ENCODE results near the gene ARMC8. TPM values are rescaled to one million over a fixed set of nuclear protein-coding genes. Genes with fewer than 3 reads are reported as not detected.

ARMC8 gene
- total RNA-seq, 1 donor = 49.8 TPM

GRCh38 chr3:138197524-138197923, 10.4 kb downstream of the ARMC8 start:
- TF ChIP-seq CTCF (IDR thresholded peaks at IDR 0.05; ENCODE audit: insufficient read depth, low read length) = no peak
- no peak overlapping the region for H3K4me3 ChIP-seq (ENCODE audit: low read depth, low read length)
- no peak for DNase-seq (ENCODE audit: low read depth)

GRCh38 chr3:138199851-138200250, 12.8 kb downstream of the ARMC8 start:
- no peak overlapping the region for H3K4me3 ChIP-seq (ENCODE audit: low read depth, low read length)
- no peak for DNase-seq (ENCODE audit: low read depth)
- no peak for TF ChIP-seq CTCF (IDR thresholded peaks at IDR 0.05; ENCODE audit: insufficient read depth, low read length)

GRCh38 chr3:138200424-138200823, 13.3 kb downstream of the ARMC8 start:
- TF ChIP-seq CTCF (IDR thresholded peaks at IDR 0.05; ENCODE audit: insufficient read depth, low read length) = no peak
- no peak for DNase-seq (ENCODE audit: low read depth)
- no peak overlapping the region for H3K4me3 ChIP-seq (ENCODE audit: low read depth, low read length)

GRCh38 chr3:138202945-138203701, 16.0 kb downstream of the ARMC8 start:
- no peak overlapping the region for H3K4me3 ChIP-seq (ENCODE audit: low read depth, low read length)
- no peak for DNase-seq (ENCODE audit: low read depth)
- TF ChIP-seq CTCF (IDR thresholded peaks at IDR 0.05; ENCODE audit: insufficient read depth, low read length) = no peak

- no peak for DNase-seq (ENCODE audit: low read depth)
- H3K4me3 ChIP-seq (ENCODE audit: low read depth, low read length) = no peak overlapping the region
- TF ChIP-seq CTCF (IDR thresholded peaks at IDR 0.05; ENCODE audit: insufficient read depth, low read length) = no peak
Observed at GRCh38 chr3:138203938-138204337, 16.8 kb downstream of the ARMC8 start.

- no peak for DNase-seq (ENCODE audit: low read depth)
- TF ChIP-seq CTCF (IDR thresholded peaks at IDR 0.05; ENCODE audit: insufficient read depth, low read length) = no peak
Observed at GRCh38 chr3:138205527-138205926, 18.4 kb downstream of the ARMC8 start.

GRCh38 chr3:138206196-138206595, 19.1 kb downstream of the ARMC8 start:
- H3K4me3 ChIP-seq (ENCODE audit: low read depth, low read length) = no peak overlapping the region
- no peak for DNase-seq (ENCODE audit: low read depth)
- no peak for TF ChIP-seq CTCF (IDR thresholded peaks at IDR 0.05; ENCODE audit: insufficient read depth, low read length)

More at GRCh38 chr3:138205527-138205926, 18.4 kb downstream of the ARMC8 start:
- H3K4me3 ChIP-seq (ENCODE audit: low read depth, low read length) = no peak overlapping the region

All from fibroblast of the aortic adventitia (primary cell).